ENCODE measurements around the gene SORCS3.

Gene SORCS3

DNA sequence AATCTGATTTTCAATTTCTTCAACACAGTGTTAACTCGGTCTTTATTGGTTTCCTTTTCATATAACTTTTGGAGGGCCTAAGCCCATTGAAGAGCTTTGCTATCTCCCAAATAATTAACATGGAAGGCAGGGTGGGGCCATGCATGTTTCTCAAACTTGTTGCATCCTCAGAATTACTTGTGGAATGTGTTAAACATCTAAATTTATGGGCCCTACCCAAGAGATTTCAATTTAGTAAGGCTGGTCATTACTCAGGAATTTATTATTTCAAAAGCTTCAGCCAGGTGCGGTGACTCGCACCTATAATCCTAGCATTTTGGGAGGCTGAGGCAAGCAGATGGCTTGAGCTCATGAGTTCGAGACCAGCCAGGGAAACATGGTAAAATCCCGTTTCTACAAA is 208.9 kb downstream of the SORCS3 start:
- no peak overlapping the region for H3K4me3 ChIP-seq (IDR thresholded peaks at IDR 0.05; ENCODE audit: insufficient read depth, low read depth, low read length)
- no peaks in the 10 kb centered on the region for H3K27me3 ChIP-seq (ENCODE audit: insufficient read depth, low read depth)
- H4K20me1 ChIP-seq (ENCODE audit: insufficient read depth), result no peaks in the 10 kb centered on the region
- no peak overlapping the region for H3K9ac ChIP-seq
- H3K36me3 ChIP-seq (ENCODE audit: insufficient read depth), result no peaks in the 10 kb centered on the region
- H3K4me2 ChIP-seq, result no peak overlapping the region
- no peak overlapping the region for H2AFZ ChIP-seq (ENCODE audit: low read depth)
- H3K4me1 ChIP-seq (ENCODE audit: low read depth, poor library complexity, severe bottlenecking), result no peaks in the 10 kb centered on the region
- H3K79me2 ChIP-seq (ENCODE audit: insufficient read depth, low read depth), result no peaks in the 10 kb centered on the region
- no peak for TF ChIP-seq CTCF (conservative IDR thresholded peaks at IDR 0.05; ENCODE audit: low read depth, low read length)
- no peak overlapping the region for H3K27ac ChIP-seq

DNA sequence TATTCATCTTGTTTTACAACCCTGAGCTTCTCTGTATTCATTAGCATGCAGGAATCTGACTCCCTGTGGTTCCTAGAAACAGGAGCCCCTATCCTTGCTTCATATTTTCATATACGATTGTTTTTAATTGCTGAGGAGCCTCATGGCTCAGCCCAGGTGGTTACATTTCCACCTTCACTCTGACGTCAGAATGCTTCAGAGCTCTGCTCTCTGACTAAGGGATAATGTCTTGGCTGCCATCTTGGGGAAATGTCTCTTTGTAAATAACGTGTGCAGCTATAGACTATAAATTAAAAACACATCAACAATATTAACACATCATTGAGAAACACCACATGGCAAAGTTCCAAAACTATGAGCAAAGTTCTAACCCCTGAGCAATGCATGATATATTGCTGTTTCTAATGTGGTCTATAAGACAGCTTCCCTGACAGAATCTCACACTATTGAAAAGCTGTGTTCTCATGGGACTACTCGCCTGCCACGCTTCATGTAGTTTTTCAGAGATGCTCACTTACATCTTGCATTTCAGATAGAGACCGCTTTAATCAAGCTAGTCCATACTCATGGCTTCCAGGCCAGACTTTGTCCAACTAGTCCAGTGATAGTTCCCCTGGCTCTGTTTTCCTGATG is 227.0 kb downstream of the SORCS3 start:
- H3K4me2 ChIP-seq, result no peak overlapping the region

DNA sequence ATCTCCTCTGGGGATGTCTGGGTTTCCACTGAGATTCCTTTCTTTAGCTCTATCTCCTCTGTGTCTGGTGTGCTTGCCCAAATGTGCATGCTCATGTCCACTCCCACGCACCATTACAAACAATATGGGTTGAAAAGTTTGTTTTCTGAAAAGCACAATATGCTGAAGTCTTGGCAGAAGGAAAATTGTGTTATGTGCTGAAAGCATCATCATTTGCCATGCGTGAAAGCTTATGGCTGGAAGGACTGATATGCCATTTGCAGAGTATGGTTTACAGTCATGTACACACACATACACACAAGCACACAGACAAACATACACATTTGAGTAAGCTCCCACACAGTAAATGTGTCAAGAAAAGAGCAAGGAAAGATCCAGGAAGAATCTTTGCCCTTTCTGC is 231.6 kb downstream of the SORCS3 start:
- H3K36me3 ChIP-seq (ENCODE audit: insufficient read depth), result no peaks in the 10 kb centered on the region
- H3K27me3 ChIP-seq (ENCODE audit: insufficient read depth, low read depth), result no peaks in the 10 kb centered on the region
- H2AFZ ChIP-seq (ENCODE audit: low read depth), result no peak overlapping the region
- H4K20me1 ChIP-seq (ENCODE audit: insufficient read depth), result no peaks in the 10 kb centered on the region
- no peak overlapping the region for H3K4me3 ChIP-seq (IDR thresholded peaks at IDR 0.05; ENCODE audit: insufficient read depth, low read depth, low read length)
- no peaks in the 10 kb centered on the region for H3K79me2 ChIP-seq (ENCODE audit: insufficient read depth, low read depth)
- H3K4me1 ChIP-seq (ENCODE audit: low read depth, poor library complexity, severe bottlenecking), result no peaks in the 10 kb centered on the region
- H3K4me2 ChIP-seq, result no peak overlapping the region
- H3K9ac ChIP-seq, result no peak overlapping the region
- no peak for TF ChIP-seq CTCF (conservative IDR thresholded peaks at IDR 0.05; ENCODE audit: low read depth, low read length)
- no peak overlapping the region for H3K27ac ChIP-seq

More for the DNA sequence above, 227.0 kb downstream of the SORCS3 start:
- no peak overlapping the region for H3K9ac ChIP-seq
- H3K27ac ChIP-seq, result no peak overlapping the region
- no peaks in the 10 kb centered on the region for H4K20me1 ChIP-seq (ENCODE audit: insufficient read depth)
- H3K79me2 ChIP-seq (ENCODE audit: insufficient read depth, low read depth), result no peaks in the 10 kb centered on the region
- H2AFZ ChIP-seq (ENCODE audit: low read depth), result no peak overlapping the region
- TF ChIP-seq CTCF (conservative IDR thresholded peaks at IDR 0.05; ENCODE audit: low read depth, low read length), result no peak
- H3K36me3 ChIP-seq (ENCODE audit: insufficient read depth), result no peaks in the 10 kb centered on the region
- no peaks in the 10 kb centered on the region for H3K27me3 ChIP-seq (ENCODE audit: insufficient read depth, low read depth)
- H3K4me1 ChIP-seq (ENCODE audit: low read depth, poor library complexity, severe bottlenecking), result no peaks in the 10 kb centered on the region
- no peak overlapping the region for H3K4me3 ChIP-seq (IDR thresholded peaks at IDR 0.05; ENCODE audit: insufficient read depth, low read depth, low read length)

- H3K4me3 ChIP-seq (IDR thresholded peaks at IDR 0.05; ENCODE audit: insufficient read depth, low read depth, low read length), result no peak overlapping the region
- no peaks in the 10 kb centered on the region for H3K79me2 ChIP-seq (ENCODE audit: insufficient read depth, low read depth)
- H3K4me1 ChIP-seq (ENCODE audit: low read depth, poor library complexity, severe bottlenecking), result no peaks in the 10 kb centered on the region
- H3K27me3 ChIP-seq (ENCODE audit: insufficient read depth, low read depth), result no peaks in the 10 kb centered on the region
- no peak for TF ChIP-seq CTCF (conservative IDR thresholded peaks at IDR 0.05; ENCODE audit: low read depth, low read length)
- H4K20me1 ChIP-seq (ENCODE audit: insufficient read depth), result no peaks in the 10 kb centered on the region
- H3K36me3 ChIP-seq (ENCODE audit: insufficient read depth), result no peaks in the 10 kb centered on the region
- no peak overlapping the region for H2AFZ ChIP-seq (ENCODE audit: low read depth)
- no peak overlapping the region for H3K9ac ChIP-seq
- no peak overlapping the region for H3K27ac ChIP-seq
- H3K4me2 ChIP-seq, result no peak overlapping the region
Observed at GRCh38 chr10:104873161-104873560, 232.1 kb downstream of the SORCS3 start.
